Effector CD8-positive, alpha-beta T cell (primary cell): ENCODE results near the gene GPSM1.

Experiments used
- DNase-seq: peaks from one replicate; lab custom pipeline; 2025; lab: John Stamatoyannopoulos, UW

Gene GPSM1

GRCh38 chr9:136375096-136375495, 47.8 kb downstream of the GPSM1 start:
- DNase-seq = no peak

GRCh38 chr9:136376457-136376856, 49.1 kb downstream of the GPSM1 start:
- DNase-seq = no peak

DNA sequence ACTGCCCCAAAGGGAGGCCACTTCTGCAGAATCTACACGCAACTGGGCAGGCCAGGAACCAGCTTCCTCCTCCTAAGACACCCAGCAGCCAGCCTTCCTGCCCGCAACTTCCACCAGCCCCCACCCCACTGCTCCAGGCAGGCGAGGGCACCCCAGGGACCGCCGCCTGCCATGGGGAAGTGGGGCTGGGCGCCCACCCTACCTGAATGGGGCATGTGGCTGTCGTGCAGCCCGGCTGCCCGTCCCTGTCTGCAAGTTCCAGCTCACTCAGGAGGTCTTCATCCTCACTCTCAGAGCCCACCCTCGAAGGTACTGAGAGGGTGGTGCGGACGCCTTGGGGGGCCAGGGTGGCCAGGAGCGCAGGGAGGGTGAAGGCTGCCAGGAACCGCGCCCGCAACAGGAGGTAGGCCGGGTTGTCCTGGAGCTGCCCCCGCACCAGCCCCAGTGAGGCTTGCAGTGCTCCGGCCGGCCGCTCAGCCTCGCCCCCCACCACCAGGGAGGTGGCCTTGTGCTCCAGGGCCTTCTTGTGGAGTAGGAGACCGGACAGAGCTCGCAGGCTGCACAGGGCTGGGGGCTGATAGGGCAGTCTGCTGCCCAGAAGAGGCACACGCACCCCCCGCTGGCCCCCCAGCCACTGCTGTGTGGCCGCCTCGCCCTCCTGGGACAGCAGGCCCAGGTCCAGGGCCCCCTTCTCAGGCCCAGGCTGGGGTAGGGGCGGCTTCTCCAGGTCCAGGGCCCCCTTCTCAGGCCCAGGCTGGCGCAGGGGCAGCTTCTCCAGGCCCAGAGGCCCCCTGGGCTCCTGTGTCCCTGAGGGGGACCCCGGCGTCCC, 50.2 kb downstream of the GPSM1 start:
- no peak for DNase-seq

DNA sequence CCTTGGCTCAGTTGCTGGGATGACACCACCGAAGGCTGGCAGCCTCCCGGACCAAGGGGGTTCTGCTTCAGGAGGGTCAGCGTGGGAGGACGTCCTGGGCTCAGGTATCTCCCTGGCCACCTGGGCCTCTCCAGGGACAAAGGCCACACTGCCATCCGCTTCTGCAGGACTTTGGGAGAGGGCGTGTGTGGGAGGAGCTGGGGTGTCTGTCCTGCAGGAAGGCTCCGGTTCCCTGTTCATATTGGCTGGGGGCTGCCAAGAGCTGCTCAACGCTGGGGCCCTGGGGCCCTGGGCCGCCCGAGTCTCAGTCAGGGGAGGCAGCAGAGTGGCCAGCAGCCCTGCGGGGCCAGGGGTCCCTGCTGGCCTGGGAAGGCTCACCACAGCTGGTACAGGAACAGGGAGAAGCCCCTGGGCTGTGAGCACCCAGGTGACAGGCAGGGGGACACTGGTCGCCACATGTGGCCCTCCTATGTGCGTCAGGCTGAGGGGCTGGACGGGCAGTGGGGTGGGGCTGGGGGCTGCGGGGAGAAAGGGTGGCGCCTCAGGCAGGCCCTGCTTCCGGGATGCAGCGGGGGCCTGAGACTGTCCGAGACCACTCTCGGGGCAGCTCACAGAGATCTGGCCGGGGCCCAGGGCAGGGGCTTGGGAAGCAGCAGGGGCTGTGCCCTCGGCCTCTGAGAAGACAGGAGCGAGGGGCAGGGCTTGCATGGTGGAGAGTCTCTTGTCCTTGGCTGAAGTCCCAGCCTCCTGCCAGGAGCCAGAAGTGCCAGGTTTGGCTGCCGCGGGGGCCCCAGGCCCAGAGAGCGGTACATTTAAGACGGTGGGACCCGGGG, 51.0 kb downstream of the GPSM1 start:
- no peak for DNase-seq

- no peak for DNase-seq
Measured at GRCh38 chr9:136379003-136379287, 51.6 kb downstream of the GPSM1 start.

- no peak for DNase-seq
Measured at GRCh38 chr9:136379401-136379800, 52.1 kb downstream of the GPSM1 start.

DNA sequence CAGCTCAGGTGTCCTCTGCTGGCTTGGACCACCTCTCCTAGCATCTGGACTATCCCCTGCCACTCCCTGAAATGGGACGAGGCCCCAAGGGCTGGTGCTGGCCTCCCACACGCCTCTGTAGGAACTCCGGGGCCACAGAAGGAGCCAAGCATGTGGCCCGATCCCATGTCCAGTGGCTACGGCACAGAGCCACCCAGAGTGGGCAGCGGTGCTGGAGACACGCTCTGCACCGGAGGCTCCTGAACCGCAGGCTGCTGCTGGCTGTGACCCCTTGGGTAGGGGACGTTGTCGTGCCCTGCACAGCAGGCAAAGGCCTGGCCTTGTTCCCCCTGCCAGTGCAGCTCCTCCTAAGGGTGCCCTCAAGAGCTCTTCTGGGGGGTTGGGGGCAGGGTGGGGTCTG, 52.6 kb downstream of the GPSM1 start:
- no peak for DNase-seq

DNA sequence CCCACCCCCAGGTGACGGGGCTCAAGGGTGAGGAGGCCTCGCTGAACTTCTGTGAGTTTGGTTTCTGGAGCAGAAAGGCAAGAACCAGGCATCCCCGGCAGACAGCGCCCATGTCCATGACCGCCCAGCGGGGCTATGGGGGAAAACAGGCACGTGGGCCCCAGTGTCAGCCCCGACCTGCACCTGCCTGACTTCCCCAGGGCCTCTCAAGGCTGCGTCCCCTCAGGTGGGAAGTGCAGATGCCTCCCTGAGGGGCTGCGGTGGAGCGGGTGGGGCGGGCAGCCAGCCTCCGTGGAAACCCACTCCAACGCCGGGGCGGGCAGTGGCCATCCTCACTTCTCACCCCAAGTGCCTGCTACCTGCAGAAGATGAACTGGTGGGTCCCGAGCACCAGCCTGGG, 53.0 kb downstream of the GPSM1 start:
- DNase-seq = no peak

GRCh38 chr9:136381311-136381710, 54.0 kb downstream of the GPSM1 start:
- DNase-seq = no peak

- no peak for DNase-seq
Measured at GRCh38 chr9:136381966-136382513, 54.7 kb downstream of the GPSM1 start.

DNA sequence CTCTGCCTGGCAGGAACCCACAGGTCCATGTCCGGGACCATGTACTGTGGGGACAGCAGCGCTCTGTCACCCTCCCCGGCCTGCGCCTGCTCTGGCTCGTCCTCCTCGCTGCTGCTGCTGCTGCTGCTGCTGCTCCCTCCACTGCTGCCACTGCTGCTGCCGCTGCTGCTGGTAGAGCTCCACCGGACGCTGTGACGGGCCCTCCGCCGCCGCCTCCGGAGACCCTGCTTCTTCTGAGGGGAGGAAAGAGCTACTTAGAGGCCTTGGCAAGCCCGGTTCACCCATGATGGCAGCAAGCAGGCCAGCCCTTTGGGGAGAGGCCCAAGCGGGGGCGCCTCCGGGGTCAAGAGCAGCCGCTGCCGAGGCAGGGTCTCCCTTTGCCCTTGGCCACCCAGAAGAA, 56.1 kb downstream of the GPSM1 start:
- DNase-seq = no peak

DNA sequence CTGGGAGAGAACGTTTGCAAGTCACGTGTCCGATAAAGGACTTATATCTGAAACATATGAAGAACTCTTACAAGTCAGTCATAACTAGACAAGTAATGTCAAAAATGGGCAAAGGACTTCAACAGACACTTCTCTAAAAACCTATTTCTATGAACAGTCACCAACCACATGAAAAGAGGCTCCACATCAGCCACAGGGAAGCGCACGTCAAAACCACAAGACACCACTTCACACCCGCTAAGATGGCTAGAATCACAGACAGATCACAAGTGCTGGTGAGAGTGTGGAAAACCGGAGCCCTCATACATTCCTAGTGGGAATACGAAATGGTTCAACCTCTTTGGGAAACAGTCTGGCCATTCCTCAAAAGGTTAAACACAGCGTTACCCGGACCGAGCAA, 57.7 kb downstream of the GPSM1 start:
- no peak for DNase-seq

DNA sequence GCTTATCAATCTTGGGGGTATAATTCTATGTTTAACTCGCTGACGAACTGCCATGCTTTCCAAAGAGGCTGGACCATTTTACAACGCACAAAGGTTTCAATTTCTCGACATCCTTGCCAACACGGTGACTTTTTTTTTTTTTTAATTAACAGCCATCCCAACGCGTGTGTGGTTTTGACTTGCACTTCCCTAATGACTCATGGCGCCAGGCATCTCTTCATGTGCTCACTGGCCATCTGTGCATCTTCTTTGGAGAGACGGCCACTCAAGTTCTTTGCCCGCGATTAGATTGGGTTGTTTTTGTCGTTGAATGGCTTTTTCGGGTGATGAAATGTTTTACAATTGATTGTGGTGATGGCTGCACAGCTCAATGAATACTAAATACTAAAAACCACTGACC, 58.7 kb downstream of the GPSM1 start:
- DNase-seq = no peak

GRCh38 chr9:136387217-136387616, 59.9 kb downstream of the GPSM1 start:
- no peak for DNase-seq

- DNase-seq = no peak
Measured at GRCh38 chr9:136389396-136389795, 62.1 kb downstream of the GPSM1 start.

DNA sequence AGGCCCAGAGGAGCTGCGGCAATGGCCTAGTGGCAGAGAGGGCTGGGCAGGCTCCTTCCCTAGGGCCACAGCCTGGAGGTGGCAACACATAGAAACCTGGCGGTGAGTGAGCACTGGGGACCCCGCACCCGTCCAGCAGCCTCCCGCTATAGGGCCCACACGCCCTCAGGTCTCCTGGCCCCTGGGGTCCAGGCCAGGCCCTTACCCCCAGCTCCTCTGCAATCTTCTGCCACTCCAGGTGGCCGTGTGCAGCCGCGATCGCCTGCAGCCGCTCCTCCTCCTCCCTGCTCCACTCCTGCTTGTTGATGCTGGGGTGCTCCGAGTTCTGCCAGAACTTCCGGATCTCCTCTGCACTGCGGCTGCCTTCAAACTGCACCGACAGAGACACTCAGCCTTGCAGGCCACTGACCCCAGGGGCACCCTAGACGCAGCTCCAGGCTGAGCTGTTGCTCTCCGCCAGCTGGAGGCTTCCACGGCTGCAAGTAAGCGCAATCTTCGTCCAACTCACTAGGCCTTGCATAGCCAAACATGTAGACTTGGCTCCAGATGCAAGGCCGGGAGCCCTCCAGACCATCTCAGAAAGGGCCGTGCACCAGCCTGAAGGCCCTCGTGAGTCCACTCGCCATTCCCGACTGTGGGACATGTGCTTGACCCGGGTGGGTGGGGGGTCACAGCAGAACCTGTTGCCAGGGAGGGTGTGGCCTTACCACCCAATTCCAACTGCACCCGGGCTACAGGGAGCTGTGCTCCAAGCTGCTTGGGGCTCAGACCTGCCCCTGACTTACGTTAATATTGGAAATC, 64.6 kb downstream of the GPSM1 start:
- no peak for DNase-seq

DNA sequence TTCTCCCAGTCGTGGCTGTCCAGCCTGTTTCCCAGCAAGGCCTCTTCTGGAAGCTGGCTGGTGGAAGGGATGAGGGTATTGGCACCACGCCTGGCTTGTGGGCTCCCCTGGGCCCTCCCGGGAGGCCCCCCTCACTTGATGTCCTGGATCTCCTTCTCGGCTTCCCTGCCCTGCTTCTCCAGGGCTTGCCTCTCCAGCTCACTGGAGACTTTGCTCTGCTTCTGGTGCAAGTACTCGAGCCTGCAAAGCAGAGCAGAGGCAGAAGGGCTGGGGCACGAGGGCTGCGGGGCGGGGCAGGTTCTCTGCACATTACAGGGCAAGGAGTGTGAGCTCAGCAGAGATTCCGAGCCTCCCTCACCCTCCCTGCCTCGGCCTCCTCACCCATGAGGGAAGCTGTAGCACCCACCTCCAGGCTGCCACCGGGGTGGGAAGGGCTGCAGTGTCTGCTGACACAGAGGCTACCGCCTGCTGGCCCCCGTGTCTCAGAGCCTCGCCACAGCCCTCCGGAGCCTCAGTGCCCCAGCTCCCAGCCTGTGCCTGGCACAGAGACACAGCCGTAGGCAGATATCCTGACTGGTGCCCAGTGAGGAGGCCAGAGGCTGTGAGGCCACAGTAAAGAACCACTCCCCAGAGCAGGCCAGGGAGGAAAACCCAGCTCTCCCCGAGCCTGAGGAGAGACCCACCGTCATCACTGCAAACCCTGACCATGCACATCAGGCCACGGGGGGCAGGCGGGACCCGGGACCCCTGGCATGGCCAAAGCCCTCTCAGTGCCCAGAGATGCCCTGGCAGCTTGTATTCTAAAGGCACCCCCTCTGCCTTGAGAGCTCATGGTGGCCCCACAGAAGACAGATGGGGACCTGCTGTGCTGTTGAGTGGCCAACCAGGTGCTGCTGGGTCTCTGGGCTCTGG, 65.5 kb downstream of the GPSM1 start:
- DNase-seq = no peak

DNA sequence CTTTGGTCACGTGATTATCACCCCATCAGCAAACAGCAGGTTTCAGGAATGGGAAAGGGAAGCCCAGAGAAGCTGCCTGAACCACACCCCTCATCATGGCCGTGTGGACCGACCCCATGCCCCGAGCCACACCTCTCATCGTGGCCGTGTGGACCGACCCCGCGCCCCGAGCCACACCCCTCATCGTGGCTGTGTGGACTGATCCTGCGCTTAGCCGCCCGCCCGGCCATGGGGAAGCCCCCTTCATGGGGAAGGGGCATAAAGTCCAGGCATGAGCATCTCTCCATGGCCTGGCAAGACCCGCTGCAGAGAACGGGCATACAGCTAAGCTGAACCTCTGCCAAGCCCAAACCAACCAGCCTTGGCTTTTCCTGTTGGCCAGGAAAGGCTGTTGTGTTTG, 66.2 kb downstream of the GPSM1 start:
- no peak for DNase-seq

DNA sequence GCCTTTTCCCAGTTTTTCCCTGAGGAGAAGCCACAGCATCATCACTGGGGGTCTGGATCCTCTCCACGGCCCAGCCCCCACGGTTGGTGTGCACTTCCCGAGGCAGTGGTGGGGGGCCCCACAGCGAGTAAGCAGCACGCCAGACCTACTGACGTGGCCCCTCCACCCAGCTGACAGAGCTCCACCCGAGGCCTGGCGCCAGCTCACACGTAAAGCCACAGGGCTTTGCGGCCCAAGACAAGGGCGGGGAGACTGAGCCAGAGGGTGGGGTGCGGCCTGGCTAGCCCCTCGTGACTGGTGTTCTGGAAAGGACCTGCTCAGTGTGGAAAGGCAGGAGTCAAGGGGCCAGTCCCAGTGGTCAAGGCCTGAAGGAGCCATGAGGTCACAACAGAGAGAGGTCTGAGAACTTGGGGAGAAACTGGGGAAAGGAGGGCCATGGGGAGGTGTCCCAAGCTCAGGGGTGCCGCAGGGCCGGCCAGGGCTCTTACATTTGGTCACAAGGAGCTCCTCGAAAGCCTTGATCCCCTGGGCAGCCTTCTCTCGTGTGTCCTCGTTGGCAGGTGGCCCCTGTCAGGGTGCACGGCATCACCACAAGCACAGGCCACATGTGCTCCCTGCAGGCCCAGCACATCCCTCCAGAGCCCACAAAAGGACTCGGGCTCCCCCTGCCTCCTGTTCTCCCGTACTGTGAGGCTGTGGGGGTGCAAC, 67.1 kb downstream of the GPSM1 start:
- no peak for DNase-seq

- no peak for DNase-seq
Measured at GRCh38 chr9:136395020-136395340, 67.6 kb downstream of the GPSM1 start.
